GM23338 (cell line): ENCODE data around the gene FRRS1L. TPM values are rescaled to one million over a fixed set of nuclear protein-coding genes. Genes with fewer than 3 reads are reported as not detected.

Experiments
- ATAC-seq: fragments of 200-7000 bp; cut with Tn5 transposase; 3 replicates; pipeline ENCODE4 v1.9.1; 2020
- DNase-seq: peaks from one replicate; pipeline ENCODE4 v3.0.0-alpha.2; 2015; ENCODE audit warnings: low spot score
- H2AFZ ChIP-seq: fragments of 200-600 bp; sonication (generic); 2 replicates; pipeline ENCODE4 v1.8.0; 2016; ENCODE audit warnings: antibody characterized with exemption, mild to moderate bottlenecking, moderate library complexity
- H3F3A ChIP-seq: fragments of 200-600 bp; sonication (generic); replicated peaks from 2 replicates; pipeline ENCODE4 v1.8.0; 2017; ENCODE audit warnings: antibody characterized with exemption, mixed run types, low read depth
- H3K27ac ChIP-seq: fragments of 200-600 bp; sonication (generic); 2 replicates; pipeline ENCODE4 v1.6.1; 2016; ENCODE audit warnings: low read depth
- H3K27me3 ChIP-seq: fragments of 200-600 bp; sonication (generic); 2 replicates; pipeline ENCODE4 v1.8.0; 2016; ENCODE audit warnings: mild to moderate bottlenecking, mixed run types, moderate library complexity; ENCODE audit not compliant: insufficient read depth
- H3K36me3 ChIP-seq: fragments of 200-600 bp; sonication (generic); 2 replicates; pipeline ENCODE4 v1.8.0; 2016; ENCODE audit warnings: mild to moderate bottlenecking; ENCODE audit not compliant: insufficient read depth
- H3K4me1 ChIP-seq: fragments of 200-600 bp; sonication (generic); 2 replicates; pipeline ENCODE4 v1.8.0; 2016; ENCODE audit warnings: mild to moderate bottlenecking, moderate library complexity; ENCODE audit not compliant: insufficient read depth
- H3K4me2 ChIP-seq: fragments of 200-600 bp; sonication (generic); 2 replicates; pipeline ENCODE4 v1.7.1; 2017; ENCODE audit warnings: mixed run types
- H3K4me3 ChIP-seq: fragments of 200-600 bp; sonication (generic); 2 replicates; pipeline ENCODE4 v1.6.1; 2016; ENCODE audit warnings: mixed run types
- H3K79me2 ChIP-seq: fragments of 200-600 bp; sonication (generic); replicated peaks from 2 replicates; pipeline ENCODE4 v1.8.0; 2017; ENCODE audit warnings: mild to moderate bottlenecking; ENCODE audit not compliant: insufficient read depth
- H3K9me2 ChIP-seq: fragments of 200-600 bp; sonication (generic); 2 replicates; pipeline ENCODE4 v1.8.0; 2017; ENCODE audit not compliant: insufficient read depth
- H4K20me1 ChIP-seq: fragments of 200-600 bp; sonication (generic); replicated peaks from 2 replicates; pipeline ENCODE4 v1.8.0; 2017; ENCODE audit warnings: mild to moderate bottlenecking; ENCODE audit not compliant: insufficient read depth
- H3K27ac Mint-ChIP-seq: 2 replicates; pipeline ENCODE4 v1.8.0; 2020; ENCODE audit warnings: inconsistent platforms, mild to moderate bottlenecking, moderate library complexity, mixed read lengths
- H3K27me3 Mint-ChIP-seq: 3 replicates; pipeline ENCODE4 v1.8.0; 2022; ENCODE audit warnings: low read depth, mild to moderate bottlenecking, moderate library complexity, mixed read lengths, inconsistent platforms; ENCODE audit not compliant: insufficient read depth, poor library complexity
- H3K36me3 Mint-ChIP-seq: 3 replicates; pipeline ENCODE4 v1.8.0; 2021; ENCODE audit warnings: low read depth, mild to moderate bottlenecking, inconsistent platforms, moderate library complexity, mixed read lengths
- H3K4me1 Mint-ChIP-seq: 3 replicates; pipeline ENCODE4 v1.8.0; 2020; ENCODE audit warnings: mild to moderate bottlenecking, inconsistent platforms, mixed read lengths
- H3K4me3 Mint-ChIP-seq: 3 replicates; pipeline ENCODE4 v1.8.0; 2021; ENCODE audit warnings: moderate library complexity, mild to moderate bottlenecking, inconsistent platforms, mixed read lengths
- H3K9me3 Mint-ChIP-seq: 3 replicates; pipeline ENCODE4 v1.8.0; 2020; ENCODE audit warnings: moderate library complexity, mild to moderate bottlenecking, inconsistent platforms, mixed read lengths
- CREB1 ChIP-seq: fragments of 250-450 bp; sonication (Bioruptor Pico); IDR thresholded peaks from 2 replicates; pipeline ENCODE4 v1.5.0; 2020; ENCODE audit warnings: low read depth, mild to moderate bottlenecking, moderate library complexity
- CTCF ChIP-seq, 2 experiments: fragments of 200-600 bp in 1 of 2; sonication (generic) in 1 of 2; conservative IDR thresholded peaks; 2 replicates each; pipeline versions ENCODE4 v1.5.1 to v1.6.1; 2016 to 2017; ENCODE audit warnings: antibody characterized with exemption in 2 of 2, low read depth in 2 of 2, mild to moderate bottlenecking in 2 of 2, moderate library complexity in 1 of 2
- ETS1 ChIP-seq: IDR thresholded peaks from 2 replicates; pipeline ENCODE4 v1.6.1; 2016; ENCODE audit warnings: antibody characterized with exemption
- REST ChIP-seq: IDR thresholded peaks from one replicate; pipeline ENCODE4 v1.6.1; 2018; ENCODE audit warnings: antibody characterized with exemption; ENCODE audit not compliant: unreplicated experiment
- STAT1 ChIP-seq: IDR thresholded peaks from one replicate; pipeline ENCODE4 v1.6.1; 2016; ENCODE audit warnings: antibody characterized with exemption; ENCODE audit not compliant: unreplicated experiment
- polyA plus RNA-seq: library from polyadenylated mRNA; unstranded; fragments of >200 nt; fragmentation: Nextera tagmentation; extraction: Ambion mirVana; gene quantifications from 2 replicates; pipeline ENCODE4 v1.2.1, GENCODE V29; 2016
- total RNA-seq: library from RNA; depleted of rRNA; stranded (reverse); fragments of >200 nt; shearing (Covaris generic); gene quantifications from 2 replicates; pipeline ENCODE4 v1.2.3, GENCODE V29; 2014

FRRS1L gene
- total and polyA plus RNA-seq, 2 experiments from 2014 or later: 0.37 to 1.1 TPM

GRCh38 chr9:109149722-109150121 is 17.3 kb downstream of the FRRS1L start:
- no peak for ATAC-seq

More at GRCh38 chr9:109149722-109150121, 17.3 kb downstream of the FRRS1L start:
- H3K4me2 ChIP-seq: no peak overlapping the region
- peaks cover 8% of the 10 kb centered on the region; the same call in 1 of the 2 replicates for H3K36me3 ChIP-seq
- TF ChIP-seq ETS1 (no peak), REST (no peak), STAT1 (no peak), CREB1 (CRISPR knock-in tag) (no peak), CTCF (conservative IDR thresholded peaks at IDR 0.05; ENCODE audit: low read depth in 2 of 2) (no peak)
- H3K27me3 Mint-ChIP-seq: no peaks in the 10 kb centered on the region
- H3K27me3 ChIP-seq: no peaks in the 10 kb centered on the region
- H3K9me2 ChIP-seq: no peaks in the 10 kb centered on the region
- no peak overlapping the region for H2AFZ ChIP-seq
- no peaks in the 10 kb centered on the region for H3F3A ChIP-seq
- peaks cover 34% of the 10 kb centered on the region for H3K9me3 Mint-ChIP-seq
- no peaks in the 10 kb centered on the region for H3K4me1 Mint-ChIP-seq
- H3K27ac Mint-ChIP-seq: no peak overlapping the region
- H3K4me3 ChIP-seq: no peak overlapping the region
- H3K36me3 Mint-ChIP-seq: peaks cover 10% of the 10 kb centered on the region
- H3K27ac ChIP-seq: no peak overlapping the region
- DNase-seq: no peak
- no peaks in the 10 kb centered on the region for H4K20me1 ChIP-seq
- no peaks in the 10 kb centered on the region for H3K4me1 ChIP-seq
- no peak overlapping the region for H3K4me3 Mint-ChIP-seq
- H3K79me2 ChIP-seq: no peaks in the 10 kb centered on the region
